ENCODE results near the gene IFFO2.

Gene IFFO2

GRCh38 chr1:18883079-18883478 lies 73.4 kb downstream of the IFFO2 start:
- Mint-ChIP-seq H3K27me3 (no peaks in the 10 kb centered on the region), H3K4me1 (no peaks in the 10 kb centered on the region), H3K36me3 (ENCODE audit: insufficient read depth) (peaks cover 3% of the 10 kb centered on the region), H3K4me3 (no peak overlapping the region), H3K27ac (ENCODE audit: low read depth) (no peak overlapping the region), H3K9me3 (no peaks in the 10 kb centered on the region)
- no peak for DNase-seq (ENCODE audit: low spot score in 2 of 2)
- no peak for ATAC-seq (replicated peaks; ENCODE audit: extremely low read depth, poor library complexity, severe bottlenecking)

- no peak for ATAC-seq (replicated peaks; ENCODE audit: extremely low read depth, poor library complexity, severe bottlenecking)
These were observed 74.0 kb downstream of the IFFO2 start for GRCh38 chr1:18882486-18882885.

GRCh38 chr1:18881642-18882431 lies 74.6 kb downstream of the IFFO2 start:
- no peak overlapping the region for H3K4me3 Mint-ChIP-seq
- H3K27ac Mint-ChIP-seq (ENCODE audit: low read depth) = no peak overlapping the region
- DNase-seq (ENCODE audit: low spot score in 2 of 2) = no peak
- H3K36me3 Mint-ChIP-seq (ENCODE audit: insufficient read depth) = peaks cover 3% of the 10 kb centered on the region
- no peak for ATAC-seq (replicated peaks; ENCODE audit: extremely low read depth, poor library complexity, severe bottlenecking)
- no peaks in the 10 kb centered on the region for H3K4me1 Mint-ChIP-seq
- H3K9me3 Mint-ChIP-seq = no peaks in the 10 kb centered on the region
- no peaks in the 10 kb centered on the region for H3K27me3 Mint-ChIP-seq

More at GRCh38 chr1:18882486-18882885, 74.0 kb downstream of the IFFO2 start:
- no peak overlapping the region for H3K4me3 Mint-ChIP-seq
- H3K4me1 Mint-ChIP-seq = no peaks in the 10 kb centered on the region
- no peaks in the 10 kb centered on the region for H3K27me3 Mint-ChIP-seq
- no peak overlapping the region for H3K27ac Mint-ChIP-seq (ENCODE audit: low read depth)
- H3K36me3 Mint-ChIP-seq (ENCODE audit: insufficient read depth) = peaks cover 3% of the 10 kb centered on the region
- DNase-seq (ENCODE audit: low spot score in 2 of 2) = no peak
- H3K9me3 Mint-ChIP-seq = no peaks in the 10 kb centered on the region

GRCh38 chr1:18881164-18881563 lies 75.3 kb downstream of the IFFO2 start:
- Mint-ChIP-seq H3K9me3 (no peaks in the 10 kb centered on the region), H3K4me1 (no peaks in the 10 kb centered on the region), H3K27ac (ENCODE audit: low read depth) (no peak overlapping the region), H3K4me3 (no peak overlapping the region), H3K27me3 (no peaks in the 10 kb centered on the region), H3K36me3 (ENCODE audit: insufficient read depth) (peaks cover 3% of the 10 kb centered on the region)
- ATAC-seq (replicated peaks; ENCODE audit: extremely low read depth, poor library complexity, severe bottlenecking) = no peak
- no peak for DNase-seq (ENCODE audit: low spot score in 2 of 2)

- Mint-ChIP-seq H3K27me3 (no peaks in the 10 kb centered on the region), H3K9me3 (no peaks in the 10 kb centered on the region), H3K4me3 (no peak overlapping the region), H3K4me1 (no peaks in the 10 kb centered on the region), H3K27ac (ENCODE audit: low read depth) (no peak overlapping the region), H3K36me3 (ENCODE audit: insufficient read depth) (peaks cover 3% of the 10 kb centered on the region)
- no peak for ATAC-seq (replicated peaks; ENCODE audit: extremely low read depth, poor library complexity, severe bottlenecking)
- no peak for DNase-seq (ENCODE audit: low spot score in 2 of 2)
These were observed 75.9 kb downstream of the IFFO2 start for GRCh38 chr1:18880585-18880984.

GRCh38 chr1:18879791-18880309 lies 76.6 kb downstream of the IFFO2 start:
- no peak overlapping the region for H3K4me3 Mint-ChIP-seq
- H3K9me3 Mint-ChIP-seq = no peaks in the 10 kb centered on the region
- no peak overlapping the region for H3K27ac Mint-ChIP-seq (ENCODE audit: low read depth)
- no peaks in the 10 kb centered on the region for H3K27me3 Mint-ChIP-seq
- DNase-seq (ENCODE audit: low spot score in 2 of 2) (no peak), ATAC-seq (replicated peaks; ENCODE audit: extremely low read depth, poor library complexity, severe bottlenecking) (no peak)
- H3K36me3 Mint-ChIP-seq (ENCODE audit: insufficient read depth) = peaks cover 3% of the 10 kb centered on the region
- no peaks in the 10 kb centered on the region for H3K4me1 Mint-ChIP-seq

GRCh38 chr1:18879215-18879790 lies 77.2 kb downstream of the IFFO2 start:
- Mint-ChIP-seq H3K9me3 (no peaks in the 10 kb centered on the region), H3K4me3 (no peak overlapping the region), H3K36me3 (ENCODE audit: insufficient read depth) (peaks cover 3% of the 10 kb centered on the region), H3K27me3 (no peaks in the 10 kb centered on the region), H3K27ac (ENCODE audit: low read depth) (no peak overlapping the region), H3K4me1 (no peaks in the 10 kb centered on the region)
- ATAC-seq (replicated peaks; ENCODE audit: extremely low read depth, poor library complexity, severe bottlenecking) (no peak), DNase-seq (ENCODE audit: low spot score in 2 of 2) (no peak)

GRCh38 chr1:18878538-18879214 lies 77.8 kb downstream of the IFFO2 start:
- Mint-ChIP-seq H3K36me3 (ENCODE audit: insufficient read depth) (peaks cover 3% of the 10 kb centered on the region), H3K27me3 (no peaks in the 10 kb centered on the region), H3K4me3 (no peak overlapping the region), H3K4me1 (no peaks in the 10 kb centered on the region), H3K27ac (ENCODE audit: low read depth) (no peak overlapping the region), H3K9me3 (no peaks in the 10 kb centered on the region)
- ATAC-seq (replicated peaks; ENCODE audit: extremely low read depth, poor library complexity, severe bottlenecking) (no peak), DNase-seq (ENCODE audit: low spot score in 2 of 2) (no peak)

GRCh38 chr1:18877282-18877681 lies 79.2 kb downstream of the IFFO2 start:
- Mint-ChIP-seq H3K9me3 (no peaks in the 10 kb centered on the region), H3K27me3 (no peaks in the 10 kb centered on the region), H3K4me1 (no peaks in the 10 kb centered on the region), H3K4me3 (no peak overlapping the region), H3K36me3 (ENCODE audit: insufficient read depth) (peaks cover 3% of the 10 kb centered on the region), H3K27ac (ENCODE audit: low read depth) (no peak overlapping the region)
- ATAC-seq (replicated peaks; ENCODE audit: extremely low read depth, poor library complexity, severe bottlenecking) (no peak), DNase-seq (ENCODE audit: low spot score in 2 of 2) (no peak)

DNA sequence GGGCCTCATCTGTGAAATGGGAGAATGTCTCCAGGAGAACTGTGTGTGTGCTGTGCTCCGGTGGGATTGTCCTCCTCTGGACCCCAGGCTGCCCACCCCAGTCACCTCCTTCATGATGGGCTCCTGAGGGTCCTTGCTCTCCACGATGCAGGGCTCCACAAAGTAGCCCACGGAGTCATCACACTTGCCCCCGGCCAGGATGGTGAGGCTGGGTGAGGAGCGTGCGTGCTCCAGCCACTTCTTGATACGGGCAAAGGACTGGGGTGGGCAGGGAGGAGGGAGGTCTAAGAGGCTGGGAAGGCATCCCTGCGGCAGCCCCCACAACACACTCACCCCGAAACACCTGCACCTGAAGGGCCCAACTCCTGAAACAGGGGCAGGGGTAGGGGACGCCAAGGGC lies 80.3 kb downstream of the IFFO2 start:
- Mint-ChIP-seq H3K27ac (ENCODE audit: low read depth) (no peak overlapping the region), H3K4me1 (no peaks in the 10 kb centered on the region), H3K36me3 (ENCODE audit: insufficient read depth) (peaks cover 2% of the 10 kb centered on the region), H3K4me3 (no peak overlapping the region), H3K9me3 (no peaks in the 10 kb centered on the region), H3K27me3 (no peaks in the 10 kb centered on the region)
- DNase-seq (ENCODE audit: low spot score in 2 of 2) (no peak), ATAC-seq (replicated peaks; ENCODE audit: extremely low read depth, poor library complexity, severe bottlenecking) (no peak)

GRCh38 chr1:18875796-18876128 lies 80.7 kb downstream of the IFFO2 start:
- Mint-ChIP-seq H3K4me3 (no peak overlapping the region), H3K27me3 (no peaks in the 10 kb centered on the region), H3K27ac (ENCODE audit: low read depth) (no peak overlapping the region), H3K9me3 (no peaks in the 10 kb centered on the region), H3K36me3 (ENCODE audit: insufficient read depth) (peaks cover 2% of the 10 kb centered on the region), H3K4me1 (no peaks in the 10 kb centered on the region)
- ATAC-seq (replicated peaks; ENCODE audit: extremely low read depth, poor library complexity, severe bottlenecking) (no peak), DNase-seq (ENCODE audit: low spot score in 2 of 2) (no peak)

DNA sequence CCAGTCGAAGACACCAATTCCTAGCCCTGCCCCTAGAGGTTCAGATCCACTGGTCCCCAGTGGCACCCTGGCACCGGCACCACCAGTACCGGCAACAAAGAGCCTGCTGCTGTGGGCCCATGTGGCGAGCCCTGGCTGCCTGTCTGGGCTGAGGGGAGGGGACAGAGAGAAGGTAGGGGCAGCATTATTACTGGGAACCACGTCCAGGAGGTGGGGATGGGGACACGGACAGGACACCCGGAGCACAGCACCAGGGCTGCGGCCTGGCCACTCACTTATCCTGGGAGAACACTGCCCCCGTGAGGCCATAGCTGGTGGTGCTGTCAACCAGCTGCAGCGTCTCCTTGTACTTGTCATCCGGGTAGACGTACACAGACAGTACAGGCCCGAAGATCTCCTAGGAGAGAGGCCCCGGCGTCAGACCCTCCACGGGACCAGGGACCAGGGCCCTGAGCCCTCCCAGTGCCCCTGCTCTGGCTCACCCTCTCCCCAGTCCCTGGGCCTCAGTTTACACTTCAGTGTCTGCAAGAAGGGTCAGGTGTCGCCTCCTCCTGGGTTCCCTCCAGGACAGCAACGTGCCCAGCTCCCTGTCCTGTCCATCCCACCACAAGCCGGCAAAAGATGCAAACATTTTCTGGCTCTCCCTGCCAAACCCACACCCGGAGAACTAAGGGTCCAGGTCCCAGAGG lies 81.2 kb downstream of the IFFO2 start:
- no peaks in the 10 kb centered on the region for H3K9me3 Mint-ChIP-seq
- DNase-seq (ENCODE audit: low spot score in 2 of 2) (peak; percentile 39 to 43), ATAC-seq (replicated peaks; ENCODE audit: extremely low read depth, poor library complexity, severe bottlenecking) (no peak)
- H3K4me3 Mint-ChIP-seq = no peak overlapping the region
- no peak overlapping the region for H3K27ac Mint-ChIP-seq (ENCODE audit: low read depth)
- H3K4me1 Mint-ChIP-seq = no peaks in the 10 kb centered on the region
- peaks cover 2% of the 10 kb centered on the region for H3K36me3 Mint-ChIP-seq (ENCODE audit: insufficient read depth)
- H3K27me3 Mint-ChIP-seq = no peaks in the 10 kb centered on the region
